GM12878 (cell line): ENCODE results near the gene VWA8.

Experiments
- KLF5 ChIP-seq: fragments of 450-650 bp; IDR thresholded peaks from 2 replicates; pipeline ENCODE4 v1.6.1; 2014; ENCODE audit warnings: mild to moderate bottlenecking; ENCODE audit not compliant: partially characterized antibody
- TF ChIP-seq, protein P1 (sequence below), 3 experiments: IDR thresholded peaks in 2 of 3; conservative IDR thresholded peaks in 1 of 3; 2 replicates each; pipeline ENCODE4 v1.5.1; 2011; ENCODE audit warnings: low read depth in 3 of 3, low read length in 3 of 3, mild to moderate bottlenecking in 3 of 3, control low read depth in 2 of 3, moderate library complexity in 2 of 3, inconsistent platforms in 1 of 3, mixed read lengths in 1 of 3; ENCODE audit not compliant: control insufficient read depth in 2 of 3, insufficient read depth in 1 of 3; ENCODE audit errors: extremely low read depth in 1 of 3

DNA sequence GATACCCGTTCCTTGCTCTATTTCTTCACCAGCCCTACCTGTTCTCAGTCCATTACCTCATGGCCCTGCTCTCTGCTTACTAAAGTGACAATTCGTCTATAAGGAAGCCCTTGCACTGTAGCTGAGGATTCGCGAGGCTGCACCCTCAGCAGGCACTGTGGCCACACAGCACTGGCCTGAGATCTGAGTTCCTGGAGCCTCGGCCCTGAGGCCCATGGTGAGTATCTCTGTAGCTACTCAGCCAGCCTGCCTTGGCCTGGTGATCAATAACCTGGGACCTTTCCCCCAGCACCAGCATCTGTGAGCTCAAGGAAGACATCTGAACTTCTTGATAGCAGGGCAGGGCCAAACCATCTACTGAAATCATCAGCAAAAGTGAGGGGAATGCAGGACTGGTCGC is 412.9 kb downstream of the VWA8 start:
- TF ChIP-seq, protein P1, sequence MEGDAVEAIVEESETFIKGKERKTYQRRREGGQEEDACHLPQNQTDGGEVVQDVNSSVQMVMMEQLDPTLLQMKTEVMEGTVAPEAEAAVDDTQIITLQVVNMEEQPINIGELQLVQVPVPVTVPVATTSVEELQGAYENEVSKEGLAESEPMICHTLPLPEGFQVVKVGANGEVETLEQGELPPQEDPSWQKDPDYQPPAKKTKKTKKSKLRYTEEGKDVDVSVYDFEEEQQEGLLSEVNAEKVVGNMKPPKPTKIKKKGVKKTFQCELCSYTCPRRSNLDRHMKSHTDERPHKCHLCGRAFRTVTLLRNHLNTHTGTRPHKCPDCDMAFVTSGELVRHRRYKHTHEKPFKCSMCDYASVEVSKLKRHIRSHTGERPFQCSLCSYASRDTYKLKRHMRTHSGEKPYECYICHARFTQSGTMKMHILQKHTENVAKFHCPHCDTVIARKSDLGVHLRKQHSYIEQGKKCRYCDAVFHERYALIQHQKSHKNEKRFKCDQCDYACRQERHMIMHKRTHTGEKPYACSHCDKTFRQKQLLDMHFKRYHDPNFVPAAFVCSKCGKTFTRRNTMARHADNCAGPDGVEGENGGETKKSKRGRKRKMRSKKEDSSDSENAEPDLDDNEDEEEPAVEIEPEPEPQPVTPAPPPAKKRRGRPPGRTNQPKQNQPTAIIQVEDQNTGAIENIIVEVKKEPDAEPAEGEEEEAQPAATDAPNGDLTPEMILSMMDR (IDR thresholded peaks at IDR 0.05 in 2 of 3, conservative IDR thresholded peaks at IDR 0.05 in 1 of 3; ENCODE audit: control insufficient read depth in 2 of 3, extremely low read depth in 1 of 3, insufficient read depth in 1 of 3, low read depth in 3 of 3, low read length in 3 of 3), result no peak
- no peak for TF ChIP-seq KLF5
